Renal cortical epithelial cell (primary cell): ENCODE data around the gene ULK3. TPM values are rescaled to one million over a fixed set of nuclear protein-coding genes. Genes with fewer than 3 reads are reported as not detected.

Experiments
- DNase-seq: peaks from one replicate; pipeline ENCODE4 v3.0.0-alpha.2; 2011; ENCODE audit warnings: low read depth
- total RNA-seq: library from RNA; depleted of rRNA; stranded (reverse); fragments of >200 nt; gene quantifications from 2 replicates; pipeline ENCODE4 v1.2.3, GENCODE V29; 2014

The ULK3 gene
- total RNA-seq, 1 donor from 2014 or later: 20.4 TPM

DNA sequence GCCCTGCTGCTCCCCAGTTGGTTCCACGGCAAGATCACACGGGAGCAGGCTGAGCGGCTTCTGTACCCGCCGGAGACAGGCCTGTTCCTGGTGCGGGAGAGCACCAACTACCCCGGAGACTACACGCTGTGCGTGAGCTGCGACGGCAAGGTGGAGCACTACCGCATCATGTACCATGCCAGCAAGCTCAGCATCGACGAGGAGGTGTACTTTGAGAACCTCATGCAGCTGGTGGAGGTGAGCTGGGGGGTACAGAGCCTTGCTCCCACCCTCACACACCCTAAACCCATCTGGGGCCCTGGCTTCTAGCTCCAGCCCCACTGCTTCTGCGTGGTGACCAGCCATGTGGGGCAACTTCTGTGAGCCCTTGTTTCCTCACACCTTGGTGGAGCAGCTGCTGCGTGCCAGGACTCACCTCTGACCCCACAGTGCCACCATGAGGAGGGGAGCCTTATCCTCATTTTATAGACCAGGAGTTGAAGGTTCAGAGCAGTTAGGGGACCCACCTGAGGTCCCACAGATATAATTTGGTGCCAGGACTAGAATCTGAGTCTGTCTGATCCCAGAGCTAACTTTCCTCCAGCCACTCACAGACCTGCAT is 43.6 kb downstream of the ULK3 start:
- DNase-seq: no peak

DNA sequence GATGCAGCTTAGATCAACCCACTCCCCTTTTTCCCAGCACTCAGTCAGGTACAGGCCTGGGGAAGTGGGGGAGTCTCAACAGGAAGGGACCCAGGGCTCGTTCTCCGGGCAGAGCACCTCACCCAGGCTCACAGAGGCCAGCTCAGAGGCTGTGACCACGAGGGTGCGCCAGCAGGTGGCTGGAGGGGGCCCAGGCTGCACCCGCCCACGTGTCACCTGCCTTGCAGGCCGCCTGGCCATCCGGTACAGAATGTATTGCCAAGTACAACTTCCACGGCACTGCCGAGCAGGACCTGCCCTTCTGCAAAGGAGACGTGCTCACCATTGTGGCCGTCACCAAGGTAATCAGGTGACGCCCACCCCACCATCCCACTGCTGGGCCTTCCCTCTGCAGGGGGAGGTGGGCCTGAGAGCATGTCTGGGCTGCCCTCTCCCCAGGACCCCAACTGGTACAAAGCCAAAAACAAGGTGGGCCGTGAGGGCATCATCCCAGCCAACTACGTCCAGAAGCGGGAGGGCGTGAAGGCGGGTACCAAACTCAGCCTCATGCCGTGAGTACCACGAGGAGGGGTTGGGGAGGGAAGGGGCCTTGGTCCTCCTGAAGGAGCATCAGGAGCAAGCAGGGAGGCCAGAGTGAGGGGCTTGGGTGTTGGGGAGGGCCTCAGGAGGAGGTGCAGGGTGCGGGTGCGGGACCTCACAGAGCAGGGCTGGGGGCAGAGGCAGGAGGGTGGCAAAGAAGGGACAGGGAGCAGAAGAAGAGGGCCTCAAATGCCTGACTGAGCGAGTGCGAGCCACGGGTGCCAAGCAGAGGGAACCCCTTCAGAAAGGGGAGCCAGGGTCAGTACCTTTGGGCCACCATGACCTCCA is 44.3 kb downstream of the ULK3 start:
- DNase-seq: no peak

DNA sequence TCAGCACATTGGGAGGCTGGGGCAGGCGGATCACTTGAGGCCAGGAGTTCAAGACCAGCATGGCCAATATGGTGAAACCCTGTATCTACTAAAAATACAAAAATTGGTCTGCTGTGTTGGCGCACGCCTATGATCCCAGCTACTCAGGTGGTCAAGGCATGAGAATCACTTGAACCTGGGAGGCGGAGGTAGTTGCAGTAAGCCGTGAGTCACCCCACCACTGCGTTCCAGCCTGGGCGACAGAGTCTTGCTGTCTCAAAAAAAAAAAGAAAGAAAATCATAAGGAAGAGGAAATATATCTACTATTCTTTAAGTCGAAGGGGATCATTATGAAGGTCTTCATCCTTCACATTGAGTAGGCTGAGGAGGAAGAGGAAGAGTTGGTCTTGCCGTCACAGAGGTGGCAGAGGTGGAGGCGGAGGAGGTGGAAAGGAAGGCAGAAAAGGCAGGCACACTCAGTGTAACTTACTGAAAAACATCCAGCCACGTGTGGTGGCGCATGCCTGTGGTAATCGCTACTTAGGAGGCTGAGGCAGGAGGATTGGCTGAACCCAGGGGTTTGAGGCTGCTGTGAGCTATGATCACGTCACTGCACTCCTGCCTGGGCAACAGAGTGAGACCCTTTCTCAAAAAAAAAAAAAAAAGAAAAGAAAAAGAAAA is 46.9 kb downstream of the ULK3 start:
- DNase-seq: no peak

DNA sequence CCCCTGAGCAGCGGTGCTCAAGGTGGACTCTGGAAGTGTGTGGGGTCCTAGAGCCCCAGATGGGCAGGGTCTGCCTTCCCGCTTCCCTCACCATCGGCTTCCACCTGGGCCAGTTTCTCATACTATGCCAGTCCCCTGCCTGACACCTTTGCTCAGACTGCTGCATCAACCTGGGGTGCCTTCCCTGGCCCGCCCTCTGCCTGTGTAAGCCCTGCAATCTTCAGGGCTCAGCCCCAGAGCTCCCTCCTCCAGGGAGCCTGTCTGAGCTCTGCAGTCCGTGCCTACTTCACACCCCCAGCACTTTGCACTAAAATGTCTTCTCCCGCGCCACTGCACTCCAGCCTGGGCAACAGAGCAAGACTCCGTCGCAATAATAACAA is 48.0 kb downstream of the ULK3 start:
- no peak for DNase-seq

GRCh38 chr15:74794248-74794969 is 48.5 kb downstream of the ULK3 start:
- DNase-seq: no peak

DNA sequence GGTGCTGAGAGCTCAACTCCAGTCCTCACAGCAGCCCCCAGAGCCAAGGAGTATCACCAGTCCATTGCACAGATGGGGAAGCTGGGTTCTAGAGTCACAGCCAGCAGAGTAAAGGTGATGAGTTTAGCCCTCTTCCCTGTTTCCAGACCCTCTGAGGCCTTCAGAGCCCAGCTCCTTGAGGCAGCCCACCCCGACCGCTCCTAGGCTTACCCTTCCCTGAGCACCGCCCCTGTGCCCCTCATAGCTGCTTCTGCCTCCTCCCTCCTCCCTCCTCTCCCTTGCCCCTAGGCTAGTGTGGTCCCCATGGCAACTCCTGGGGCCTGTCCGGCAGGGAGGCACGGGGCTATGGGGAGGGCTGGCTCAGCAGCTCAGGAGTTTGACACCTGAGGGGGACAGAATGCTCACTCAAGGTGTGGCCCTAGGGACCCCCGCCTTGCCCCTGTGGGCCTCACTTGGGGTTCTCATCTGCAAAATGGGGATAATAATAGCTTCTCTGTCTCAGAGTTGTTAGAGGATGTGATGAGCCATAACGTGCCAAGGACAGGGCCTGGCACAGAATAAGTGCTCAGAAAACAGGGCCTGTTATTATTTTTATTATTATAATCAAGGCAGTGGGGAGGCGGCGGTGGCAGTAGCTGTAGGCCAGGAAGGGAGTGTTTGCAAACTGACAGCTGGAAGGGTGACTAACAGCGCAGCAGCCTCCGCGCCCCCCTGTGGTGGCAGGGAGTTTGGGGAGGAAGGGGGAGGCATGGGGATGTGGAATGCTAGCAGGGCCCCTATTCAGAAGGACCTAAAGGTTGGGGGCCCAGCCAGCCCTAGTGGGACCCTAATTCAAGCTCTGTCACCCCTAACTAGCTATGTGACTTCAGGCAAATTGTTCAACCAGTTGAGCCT is 49.6 kb downstream of the ULK3 start:
- DNase-seq: no peak

DNA sequence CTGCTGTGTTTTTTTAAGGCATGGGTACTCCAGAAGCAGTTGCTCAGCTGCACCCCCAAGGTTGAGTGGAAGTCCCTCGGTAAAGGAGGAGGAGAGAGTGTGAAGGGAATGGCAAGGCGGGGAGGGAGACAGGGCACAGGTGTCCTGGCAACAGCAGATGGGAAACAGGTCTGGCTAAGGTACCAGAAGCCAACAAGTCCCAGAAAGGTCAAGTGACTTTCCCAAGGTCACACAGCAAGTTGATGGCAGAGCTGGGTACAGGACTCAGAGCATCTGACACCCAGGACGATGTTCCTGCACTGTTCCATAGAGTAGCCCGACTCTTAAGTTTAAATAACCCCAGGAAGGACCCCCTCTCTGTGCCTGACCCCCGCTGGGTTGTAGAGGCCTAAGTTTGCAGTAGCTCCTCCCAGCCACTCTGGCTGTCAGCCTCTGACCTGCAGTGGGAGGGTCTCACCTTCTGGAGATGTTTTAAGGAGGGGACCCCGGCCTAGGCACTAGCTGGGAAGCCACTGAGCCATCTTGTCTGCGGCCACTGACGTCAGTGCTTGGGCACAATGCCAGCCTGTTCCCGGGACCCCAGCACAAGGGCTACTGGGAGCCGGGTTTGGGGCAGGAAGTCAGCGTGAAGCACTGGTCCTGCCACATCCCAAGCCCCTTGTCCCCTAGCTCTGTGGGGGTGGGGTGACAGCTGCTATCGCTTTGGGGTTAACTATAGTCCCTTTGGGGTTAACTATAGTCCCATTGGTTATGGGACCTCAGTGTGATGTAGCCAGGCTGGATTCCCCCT is 50.5 kb downstream of the ULK3 start:
- DNase-seq: no peak

DNA sequence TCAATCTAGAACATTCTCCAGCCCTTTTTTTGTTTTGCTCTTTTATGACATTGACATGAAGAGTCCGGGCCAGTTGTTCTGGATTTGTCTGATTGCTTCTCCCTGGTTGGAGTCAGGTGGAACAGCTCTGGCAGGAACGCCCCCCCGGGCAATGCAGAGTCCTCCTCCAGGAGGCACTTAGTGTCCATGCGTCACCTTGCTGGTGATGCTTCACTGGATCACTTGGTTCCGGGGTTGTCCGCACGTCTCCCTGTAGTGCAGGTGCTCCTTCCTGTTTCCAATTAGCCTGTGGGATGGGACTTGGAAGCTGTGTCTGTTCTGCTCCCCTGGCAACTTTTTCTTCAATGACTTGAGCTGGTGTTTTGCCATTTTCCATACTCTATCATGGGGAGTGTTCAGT is 51.3 kb downstream of the ULK3 start:
- DNase-seq: no peak

- DNase-seq: no peak
These were observed 51.9 kb downstream of the ULK3 start for GRCh38 chr15:74791007-74791406.

DNA sequence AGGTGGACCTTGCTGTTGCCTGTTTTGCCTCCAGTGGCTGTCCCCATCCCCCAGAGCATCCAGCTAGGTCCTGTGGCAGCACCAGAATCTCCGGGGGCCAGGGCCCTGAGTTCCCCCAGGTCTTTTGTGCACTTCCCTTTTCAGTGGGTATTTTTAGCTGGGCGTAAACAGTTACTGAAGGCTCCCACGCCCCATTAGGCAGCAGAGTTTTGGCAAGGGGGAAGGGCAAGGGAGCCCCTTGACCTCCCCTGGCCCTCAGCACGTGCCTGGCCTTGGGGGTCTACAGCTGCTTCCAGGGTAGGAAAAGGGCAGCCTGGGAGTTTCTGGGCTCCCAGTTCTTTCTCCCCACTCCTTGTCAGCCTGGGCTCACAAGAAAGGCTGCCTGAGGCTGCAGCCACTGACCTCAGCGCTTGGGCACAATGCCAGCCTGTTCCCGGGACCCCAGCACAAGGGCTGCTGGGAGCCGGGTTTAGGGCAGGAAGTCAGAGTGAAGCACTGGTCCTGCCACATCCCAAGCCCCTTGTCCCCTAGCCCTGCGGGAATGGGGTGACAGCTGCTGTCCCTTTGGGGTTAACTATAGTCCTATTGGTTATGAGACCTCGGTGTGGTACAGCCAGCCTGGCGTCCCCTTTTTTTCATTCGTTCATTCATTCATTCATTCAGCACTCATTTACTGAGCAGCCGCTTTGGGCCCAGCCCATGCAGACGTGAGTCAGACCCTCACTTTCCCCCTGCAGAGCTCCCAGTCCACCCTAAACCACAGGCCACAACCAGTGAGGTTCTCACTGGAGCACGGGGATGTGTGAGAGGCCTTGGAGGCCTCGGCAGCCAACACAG is 52.7 kb downstream of the ULK3 start:
- DNase-seq: peak; percentile 80

- no peak for DNase-seq
These were observed 53.2 kb downstream of the ULK3 start for GRCh38 chr15:74789741-74790079.

DNA sequence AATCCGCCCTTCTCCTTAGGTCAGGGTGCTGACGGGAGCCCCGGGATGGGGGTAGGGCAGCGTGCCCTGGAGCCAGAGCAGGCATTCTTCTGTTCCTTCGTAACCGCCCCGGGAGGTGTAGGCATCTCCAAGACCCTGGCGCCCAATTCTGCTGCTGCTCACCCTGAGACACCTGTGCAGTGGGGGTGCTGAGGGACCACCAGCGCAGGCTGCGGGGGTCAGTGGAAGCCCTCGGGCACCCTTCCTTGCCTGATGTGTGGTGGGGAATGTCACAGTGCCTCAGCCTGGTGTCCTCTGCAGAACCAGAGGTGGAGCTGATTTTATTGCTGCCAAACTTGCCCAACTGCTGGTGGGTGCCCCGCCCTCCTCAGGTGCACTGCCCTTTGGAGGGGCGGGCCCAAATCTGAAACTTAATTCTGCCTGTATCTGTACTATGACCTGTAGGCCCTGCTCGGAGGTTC is 53.8 kb downstream of the ULK3 start:
- DNase-seq: no peak

DNA sequence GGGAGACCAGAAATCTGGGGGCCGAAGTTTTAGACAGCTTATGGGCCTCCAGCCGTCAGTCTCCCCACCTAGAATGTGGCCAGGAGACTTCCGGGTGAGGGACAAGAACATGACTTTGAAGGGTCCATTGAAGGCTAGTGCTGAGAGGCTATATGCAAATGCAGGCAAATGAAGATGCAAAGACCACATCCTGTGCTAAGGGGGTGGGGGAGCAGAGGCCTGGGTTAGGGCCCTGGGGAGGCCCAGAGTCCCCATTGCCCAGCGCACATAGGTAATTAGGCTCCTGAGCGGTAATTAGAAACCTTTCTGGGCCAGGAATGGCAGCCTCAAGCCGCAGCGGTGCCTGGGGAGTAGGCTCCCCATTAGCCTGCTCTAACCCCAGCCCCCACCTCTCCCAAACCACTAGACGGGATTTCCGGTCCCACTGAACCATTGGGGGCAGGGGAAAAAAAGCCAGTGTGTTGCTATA is 54.2 kb downstream of the ULK3 start:
- DNase-seq: no peak

DNA sequence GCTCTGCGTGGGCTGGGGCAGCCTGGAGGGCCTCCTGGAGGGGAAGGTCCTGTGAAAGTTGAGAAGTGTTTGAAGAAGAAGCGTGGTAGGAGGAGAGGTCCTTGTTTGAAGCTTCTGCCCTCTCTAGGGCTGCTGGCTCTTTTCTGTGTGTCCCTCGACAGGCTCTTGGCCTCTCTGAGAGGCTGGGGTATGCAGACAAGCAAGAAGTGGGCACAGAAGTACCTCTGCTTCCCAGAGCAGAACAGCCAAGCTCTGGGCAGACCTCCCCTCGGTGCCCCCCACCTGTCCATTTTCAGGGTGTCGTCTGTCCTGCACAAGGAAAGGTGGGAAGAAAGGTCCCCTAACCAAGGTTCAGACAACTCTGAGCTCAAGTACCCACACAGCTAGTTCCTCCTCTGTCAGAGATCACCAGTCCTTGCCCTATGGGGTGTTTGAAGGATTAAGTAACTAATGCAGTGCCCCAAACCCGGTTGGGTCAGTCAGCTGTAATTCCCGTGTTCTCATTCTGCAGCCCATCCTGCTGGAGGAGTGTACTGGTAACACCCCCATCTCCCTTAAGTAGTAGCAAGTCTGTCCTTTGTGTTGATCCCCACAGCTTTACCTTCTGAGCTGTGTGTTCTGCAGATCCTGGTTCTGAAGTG is 54.8 kb downstream of the ULK3 start:
- no peak for DNase-seq

DNA sequence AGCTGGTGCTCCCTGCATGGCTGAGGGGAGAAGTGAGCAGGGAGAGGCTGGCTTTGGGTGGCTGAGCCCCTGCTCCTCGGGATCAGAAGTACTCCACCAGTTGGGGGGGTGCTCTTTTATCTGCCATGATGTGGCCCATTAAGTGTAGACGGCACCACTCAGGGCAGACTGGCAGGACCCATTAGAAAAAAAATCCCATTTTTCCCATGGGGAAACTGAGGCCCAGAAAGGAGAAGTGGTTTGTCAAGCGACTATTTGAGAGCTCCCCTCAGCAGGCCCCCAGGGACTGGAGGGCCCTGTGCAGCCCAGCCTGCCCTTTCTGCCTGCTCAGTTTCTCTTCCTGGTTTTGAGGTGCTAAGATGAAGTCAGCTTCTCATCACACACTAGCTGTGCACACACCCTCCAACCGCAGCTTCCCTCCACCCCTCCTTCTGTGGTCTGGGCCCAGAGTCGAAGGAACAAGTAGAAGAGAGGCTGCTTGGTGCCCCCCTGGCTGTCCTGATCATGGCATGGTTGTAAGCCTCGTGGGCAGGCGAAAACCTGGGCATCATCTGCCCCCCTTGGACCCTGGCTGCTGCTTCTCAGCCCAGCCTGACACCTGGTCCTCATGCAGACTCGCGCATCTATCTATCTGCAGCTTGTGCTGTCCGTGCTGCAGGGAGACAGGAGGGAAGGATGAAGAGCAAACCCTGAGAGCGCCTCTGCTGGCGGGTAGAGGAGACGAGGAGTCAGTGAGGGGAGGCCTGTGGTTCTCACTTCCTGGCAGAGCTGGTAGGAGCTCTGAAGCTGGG is 55.5 kb downstream of the ULK3 start:
- DNase-seq: no peak

DNA sequence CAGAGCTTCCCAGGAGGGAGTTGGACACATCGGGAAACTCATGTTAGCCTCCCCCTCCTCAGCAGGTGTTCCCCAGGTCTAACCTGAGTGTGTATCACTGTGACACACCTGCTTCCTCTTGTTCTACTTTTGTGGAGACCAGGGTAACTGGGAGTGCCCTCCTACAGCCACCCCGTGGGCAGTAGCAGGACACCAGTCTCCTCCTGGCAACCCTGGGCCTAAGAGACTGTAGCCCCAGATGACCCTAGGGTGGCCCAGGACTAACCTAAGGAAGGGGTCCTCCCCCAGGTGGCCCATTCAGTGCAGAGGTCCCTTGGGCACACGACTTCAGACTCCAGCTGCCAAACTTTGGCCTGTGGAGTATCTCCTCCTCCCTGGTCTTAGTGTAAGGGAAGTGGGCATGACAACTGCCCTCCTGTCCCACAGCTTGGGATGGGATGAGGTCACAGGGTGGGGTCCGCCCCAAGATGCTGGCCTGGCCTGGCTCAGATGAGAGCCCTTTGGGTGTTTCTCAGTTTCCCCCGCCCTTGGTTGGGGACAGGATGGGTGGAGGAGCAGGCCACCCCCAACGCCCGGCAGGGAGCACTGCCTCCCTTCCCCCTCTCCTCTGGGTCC is 56.3 kb downstream of the ULK3 start:
- DNase-seq: no peak
